ENCODE results near the gene EIF4H. TPM values are rescaled to one million over a fixed set of nuclear protein-coding genes. Genes with fewer than 3 reads are reported as not detected.

Gene EIF4H
- total RNA-seq, 1 experiment from 2014 or later = 384 TPM

DNA sequence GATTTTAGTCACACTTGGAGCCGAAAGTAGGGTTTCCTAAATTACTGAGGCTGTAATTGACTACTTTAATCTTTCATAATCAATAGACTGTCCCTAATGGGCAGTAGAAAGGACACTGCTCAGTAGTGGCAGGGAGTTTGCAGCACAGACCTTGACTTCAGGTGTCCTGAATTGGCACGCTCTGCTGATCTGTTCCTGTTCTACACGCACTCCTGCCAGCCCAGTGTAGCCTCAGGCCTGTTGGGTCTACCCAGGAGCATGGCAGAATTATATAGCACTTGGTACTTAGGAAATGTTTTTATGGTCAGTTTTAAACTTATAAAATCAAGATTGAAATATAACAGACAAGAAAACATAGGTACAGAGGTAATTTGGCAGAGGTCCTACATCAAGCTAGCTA, 9.0 kb downstream of the EIF4H start:
- Histone ChIP-seq H3K4me1 (ENCODE audit: control insufficient read depth in 1 of 2, insufficient read depth in 2 of 2, low read length in 2 of 2) (peaks cover 48 to 81% of the 10 kb centered on the region in 2 experiments), H3K4me2 (ENCODE audit: low read length) (peak overlapping the region; percentile 45; the same call in 1 of the 2 replicates)

More for the DNA sequence above, 9.0 kb downstream of the EIF4H start:
- no TSS peak for BruUV-seq (replicated peaks)
- H4K20me1 ChIP-seq (ENCODE audit: insufficient read depth) = peaks cover 71% of the 10 kb centered on the region; the same call in 1 of the 2 replicates
- ATAC-seq (peak; percentile 21; the same call in 1 of the 2 replicates), DNase-seq (ENCODE audit: low read depth, low spot score) (no peak)
- H3K79me2 ChIP-seq (ENCODE audit: insufficient read depth, low read length) = peaks cover 100% of the 10 kb centered on the region
- H3K27ac ChIP-seq (ENCODE audit: low read depth, low read length) = peak overlapping the region; percentile 25
- peak overlapping the region; percentile 4; the same call in 1 of the 2 replicates for H3K9ac ChIP-seq (ENCODE audit: low read length)
- intact Hi-C loops (cut with micrococcal nuclease) = loop anchor here (2.0 kb wide), 1 partner anchor 114 kb away; no protein-coding TSS in a partner anchor
- H3K4me3 ChIP-seq (replicated peaks in 1 of 2; ENCODE audit: low read depth in 1 of 2, low read length in 2 of 2) = no peak overlapping the region
- no peaks in the 10 kb centered on the region for H3K9me2 ChIP-seq (ENCODE audit: insufficient read depth)
- ChIA-PET RAD21 (ENCODE audit: low non-redundant PET in 1 of 2, low total read pairs in 2 of 2, uncharacterized antibody in 2 of 2, unreplicated experiment in 2 of 2) (interaction anchor here (0.6 to 1.2 kb wide), 3 partner anchors 99 to 116 kb away, joined by 3 read pairs; partner anchors contain the start of gene LIMK1 (in 1 of the 2)), CTCF (interaction anchor here (0.8 to 2.0 kb wide), 14 partner anchors 9 to 158 kb away, joined by 3 to 12 read pairs (median 4); partner anchors contain the start of genes EIF4H and LIMK1), POLR2A (interaction anchor here (0.8 to 2.0 kb wide), 5 partner anchors 8 to 124 kb away, joined by 3 to 6 read pairs (median 5); partner anchors contain the start of gene EIF4H)
- H3K9me3 ChIP-seq (ENCODE audit: control insufficient read depth in 1 of 2, insufficient read depth in 1 of 2, low read depth in 1 of 2, low read length in 2 of 2) = no peaks in the 10 kb centered on the region
- no peak overlapping the region for H2AFZ ChIP-seq (ENCODE audit: low read depth, low read length, poor library complexity, severe bottlenecking)
- H3K36me3 ChIP-seq (ENCODE audit: control insufficient read depth in 1 of 2, insufficient read depth in 2 of 2, low read length in 2 of 2) = peaks cover 7 to 43% of the 10 kb centered on the region in 2 experiments; a peak in 3 of 4 replicates
- no peaks in the 10 kb centered on the region for H3K27me3 ChIP-seq (ENCODE audit: insufficient read depth, low read length)
- TF ChIP-seq CEBPB (IDR thresholded peaks at IDR 0.05; ENCODE audit: low read depth) = no peak
- TF ChIP-seq JUND (IDR thresholded peaks at IDR 0.05) = no peak
- TF ChIP-seq MAX (IDR thresholded peaks at IDR 0.05) = no peak
- no peak for TF ChIP-seq SRF (IDR thresholded peaks at IDR 0.05; ENCODE audit: low read depth)
- TF ChIP-seq ATF3 (IDR thresholded peaks at IDR 0.05) = no peak
- no peak for TF ChIP-seq FOSL1 (IDR thresholded peaks at IDR 0.05; ENCODE audit: low read depth)

All from HCT116 (cell line).